Stimulated activated naive CD4-positive, alpha-beta T cell treated with Interleukin-2 at 50 U/mL for 16 hours (primary cell): Measurements from ENCODE around the gene NAPG.
"Not testable (repeated sequence)": the region's sequence is repeated elsewhere in the genome, so short reads cannot be mapped to it uniquely, and the experiment has no call there.

ENCODE experiments used
- DNase-seq: peaks from one replicate; lab custom pipeline; 2025; lab: John Stamatoyannopoulos, UW

The NAPG gene

GRCh38 chr18:10514601-10515000 is 11.2 kb upstream of the NAPG start:
- no peak for DNase-seq

GRCh38 chr18:10515456-10515855 is 10.4 kb upstream of the NAPG start:
- no peak for DNase-seq

GRCh38 chr18:10516078-10516477 is 9.7 kb upstream of the NAPG start:
- no peak for DNase-seq

- DNase-seq = no peak
Measured at GRCh38 chr18:10518595-10519255, 7.1 kb upstream of the NAPG start.

- DNase-seq = no peak
Measured at GRCh38 chr18:10519366-10519765, 6.5 kb upstream of the NAPG start.

GRCh38 chr18:10519999-10520935 is 5.6 kb upstream of the NAPG start:
- peak; percentile 18 for DNase-seq

- DNase-seq = no peak
Measured at GRCh38 chr18:10521566-10521965, 4.3 kb upstream of the NAPG start.

- no peak for DNase-seq
Measured at GRCh38 chr18:10522574-10522973, 3.3 kb upstream of the NAPG start.

- no peak for DNase-seq
Measured at GRCh38 chr18:10523544-10523943, 2.3 kb upstream of the NAPG start.

GRCh38 chr18:10524507-10525370 is 1.1 kb upstream of the NAPG start:
- DNase-seq = peak; percentile 5

- no peak for DNase-seq
Measured at GRCh38 chr18:10525371-10525691, 496 bp upstream of the NAPG start.

- no peak for DNase-seq
Measured at GRCh38 chr18:10526561-10526949, 728 bp downstream of the NAPG start.

- DNase-seq = no peak
Measured at GRCh38 chr18:10528439-10528838, 2.6 kb downstream of the NAPG start.

GRCh38 chr18:10530002-10530401 is 4.2 kb downstream of the NAPG start:
- no peak for DNase-seq

GRCh38 chr18:10530852-10531251 is 5.0 kb downstream of the NAPG start:
- peak; percentile 25 for DNase-seq

GRCh38 chr18:10533111-10533510 is 7.3 kb downstream of the NAPG start:
- no peak for DNase-seq

- DNase-seq = no peak
Measured at GRCh38 chr18:10536280-10536679, 10.5 kb downstream of the NAPG start.

GRCh38 chr18:10537765-10538164 is 11.9 kb downstream of the NAPG start:
- no peak for DNase-seq

GRCh38 chr18:10539124-10539523 is 13.3 kb downstream of the NAPG start:
- not testable (repeated sequence) for DNase-seq

GRCh38 chr18:10543277-10543676 is 17.4 kb downstream of the NAPG start:
- no peak for DNase-seq

GRCh38 chr18:10544093-10544748 is 18.4 kb downstream of the NAPG start:
- no peak for DNase-seq
